DMS153 (cell line): ENCODE data around the gene PDE4C.

Experiments used
- DNase-seq: peaks from one replicate; lab custom pipeline; 2025; lab: John Stamatoyannopoulos, UW

Gene PDE4C

DNA sequence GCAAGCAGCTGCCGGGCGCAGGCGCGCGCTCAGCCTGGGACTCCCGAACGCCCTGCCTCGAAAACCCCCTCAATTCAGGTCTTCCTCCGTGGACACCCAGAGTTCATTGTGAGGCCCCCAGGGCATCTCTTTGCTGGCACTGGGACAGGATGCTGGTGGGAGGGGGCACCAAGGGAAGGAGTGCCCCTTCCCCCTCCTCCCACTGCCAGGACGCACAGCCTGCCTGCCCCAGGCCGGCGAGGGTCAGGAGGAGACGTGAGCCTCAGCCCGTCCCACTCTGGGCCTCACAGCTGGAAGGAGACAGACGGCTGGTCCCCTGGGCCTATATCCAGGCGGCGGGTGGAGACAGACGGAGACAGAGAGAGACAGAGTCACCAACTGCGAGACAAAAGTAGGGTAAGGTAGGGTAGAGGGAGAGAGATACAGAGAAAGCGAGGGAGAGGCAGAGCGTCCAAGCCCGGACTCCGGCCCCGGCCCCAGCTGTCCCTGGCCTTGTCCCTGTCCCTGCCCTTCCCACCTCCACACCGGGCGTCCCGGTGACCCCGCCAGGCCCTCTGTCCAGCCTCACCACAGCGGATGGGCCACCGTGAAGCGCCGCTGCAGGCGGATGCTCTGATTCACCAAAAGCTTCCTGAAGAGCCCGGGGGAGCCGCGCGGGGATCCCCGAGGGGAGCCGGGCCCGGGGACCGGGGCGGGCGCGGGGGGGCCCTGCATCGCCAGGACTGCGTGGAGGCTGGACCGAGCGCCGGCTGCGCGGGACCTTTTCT is at the start of gene PDE4C:
PDE4C (minus strand) TSS at position 737 of the 767 bp plus-strand sequence; CDS start at position 714, 23 bp downstream.
- DNase-seq = no peak

DNA sequence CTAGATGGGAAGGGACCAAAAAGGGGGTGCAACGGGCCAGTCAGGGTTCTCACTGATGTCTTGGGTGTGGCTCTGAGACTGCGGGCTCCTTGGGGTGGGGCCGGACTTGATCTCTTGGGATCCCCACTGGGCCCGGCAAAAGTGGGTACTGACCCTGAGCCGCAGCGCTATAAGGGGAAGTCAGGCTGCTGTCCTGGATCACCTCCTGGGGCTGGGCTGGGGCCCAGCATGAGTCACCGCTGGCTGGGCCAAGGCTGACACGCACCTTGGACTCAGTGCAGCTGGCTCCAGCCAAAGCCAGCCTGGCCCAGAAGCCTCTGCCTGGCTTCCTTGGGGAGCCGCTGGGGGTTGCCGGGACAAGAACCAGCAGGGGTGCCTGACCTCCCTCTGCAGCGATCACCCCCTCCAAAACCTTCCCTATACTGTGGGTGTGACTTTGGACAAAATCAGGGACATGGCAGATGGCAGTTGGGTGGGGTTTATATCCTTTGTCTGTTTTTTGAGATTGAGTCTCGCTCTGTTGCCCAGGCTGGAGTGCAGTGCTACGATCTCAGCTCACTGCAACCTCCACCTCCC is 48.6 kb upstream of the PDE4C start:
- DNase-seq = no peak

DNA sequence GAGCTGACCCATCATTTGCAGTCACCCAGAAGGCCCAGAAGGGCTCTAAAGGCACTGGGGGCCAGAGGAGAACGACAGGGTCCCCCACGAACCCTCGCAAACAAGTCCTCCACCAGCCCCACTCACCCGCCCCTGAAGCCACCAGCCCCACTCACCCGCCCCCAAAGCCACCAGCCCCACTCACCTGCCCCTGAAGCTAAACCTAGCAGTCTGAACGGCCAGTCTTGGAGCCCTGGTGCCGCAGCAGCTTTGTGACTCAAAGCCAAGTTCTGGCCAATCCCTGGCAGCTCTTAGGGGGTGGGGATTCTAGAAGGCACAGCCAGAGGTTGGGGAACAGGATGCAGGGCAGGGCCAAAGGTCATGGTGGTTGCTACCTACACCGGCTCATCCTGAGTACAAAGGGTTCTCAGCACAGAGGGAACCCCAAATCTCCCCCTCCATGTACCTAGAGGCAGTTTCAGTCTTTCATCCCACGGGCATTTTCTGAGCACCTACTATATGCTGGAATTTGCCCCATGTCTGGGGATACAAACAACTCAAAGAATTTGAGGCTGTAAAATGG is 48.1 kb upstream of the PDE4C start, which contains the start of gene IQCN:
IQCN (minus strand) TSS at position 234 of the 562 bp plus-strand sequence. CDS start 4,974 bp downstream, outside the sequence.
- no peak for DNase-seq

DNA sequence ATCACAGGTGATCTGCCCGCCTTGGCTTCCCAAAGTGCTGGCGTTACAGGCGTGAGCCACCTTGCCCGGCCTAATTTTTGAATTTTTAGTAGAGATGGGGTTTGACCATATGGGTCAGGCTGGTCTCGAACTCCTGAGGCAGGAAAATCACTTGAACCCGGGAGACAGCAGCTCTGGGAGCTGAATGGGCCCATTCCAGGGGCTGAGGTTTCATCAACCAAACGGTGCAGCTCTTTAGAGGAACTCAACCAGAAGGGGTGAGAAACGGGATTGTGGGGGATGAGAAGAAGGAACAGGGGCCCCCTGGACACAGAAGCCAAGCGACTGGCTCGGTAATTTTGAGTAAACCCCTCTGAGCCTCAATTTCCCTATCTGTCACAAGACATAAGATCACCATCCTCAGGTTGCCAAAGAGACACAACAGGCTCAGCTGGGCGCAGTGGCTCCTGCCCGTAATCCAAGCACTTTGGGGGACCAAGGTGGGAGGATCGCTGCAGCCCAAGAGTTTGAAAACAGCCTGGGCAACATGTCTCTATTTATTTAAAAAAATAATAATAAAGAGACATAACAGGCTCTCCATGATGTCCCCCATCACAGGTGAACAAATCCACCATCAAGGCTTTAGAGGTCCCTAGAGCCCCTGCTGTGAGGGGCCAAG is 47.5 kb upstream of the PDE4C start:
- DNase-seq = no peak

DNA sequence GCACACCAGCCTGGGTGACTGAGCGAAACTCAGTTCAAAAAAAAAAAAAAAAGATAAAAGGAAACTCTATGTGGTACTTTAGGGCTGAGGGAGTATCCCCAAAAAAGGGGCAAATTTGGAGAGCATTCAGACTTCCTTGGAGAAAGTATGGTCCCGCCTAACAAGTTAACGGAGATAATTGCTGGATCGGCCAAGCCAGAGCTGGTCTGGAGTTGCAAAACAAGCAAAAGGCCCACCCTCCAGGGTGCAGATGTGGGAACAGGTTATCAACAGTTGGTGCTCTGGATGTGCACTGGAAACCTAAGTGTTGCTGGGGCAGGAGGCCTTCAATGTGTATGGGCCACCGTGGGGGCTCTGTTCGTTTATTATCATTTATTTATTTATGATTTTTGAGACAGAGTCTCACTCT is 45.2 kb upstream of the PDE4C start:
- no peak for DNase-seq

DNA sequence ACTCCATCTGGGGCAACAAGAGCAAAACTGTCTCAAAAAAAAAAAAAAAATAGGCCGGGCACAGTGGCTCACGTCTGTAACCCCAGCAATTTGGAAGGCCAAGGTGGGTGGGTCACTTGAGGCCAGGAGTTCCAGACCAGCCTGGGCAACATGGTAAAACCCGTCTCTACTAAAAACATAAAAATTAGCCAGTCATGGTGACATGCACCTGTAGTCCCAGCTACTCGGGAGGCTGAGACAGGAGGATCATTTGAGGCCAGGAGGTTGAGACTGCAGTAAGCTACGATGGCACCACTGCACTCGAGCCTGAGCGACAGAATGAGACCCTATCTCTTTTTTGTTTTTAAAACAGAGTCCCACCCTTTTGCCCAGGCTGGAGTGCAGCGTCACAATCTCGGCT is 44.1 kb upstream of the PDE4C start:
- no peak for DNase-seq

DNA sequence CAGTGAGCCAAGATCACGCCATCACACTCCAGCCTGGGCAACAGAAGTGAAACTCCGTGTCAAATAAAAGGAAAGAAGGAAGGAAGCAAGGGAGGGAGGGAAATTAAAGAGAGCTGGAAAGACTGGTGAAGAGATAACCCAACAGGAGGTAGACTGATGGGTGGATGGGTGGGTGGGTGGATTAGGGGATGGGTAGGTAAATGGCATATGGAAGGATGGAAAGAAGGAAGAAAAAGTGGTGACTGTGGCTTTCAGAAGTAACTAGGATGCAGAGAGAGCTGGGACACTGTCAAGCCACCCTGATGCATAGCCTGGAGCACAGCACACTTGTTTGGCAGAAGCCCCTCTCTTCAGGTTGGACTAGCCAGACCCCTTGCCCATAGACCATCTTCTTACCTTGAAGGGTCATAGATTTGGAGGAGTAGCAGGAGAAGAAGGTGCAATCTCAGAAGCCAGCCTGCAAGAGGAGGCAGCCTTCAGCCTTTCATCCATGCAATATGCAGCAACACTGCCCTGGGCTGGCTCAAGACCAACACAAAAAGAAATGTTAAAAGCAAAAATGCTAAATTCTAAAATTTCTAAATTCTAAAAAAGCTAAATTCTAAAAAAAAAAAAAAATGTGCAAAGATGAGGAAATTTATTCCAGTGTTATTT is 43.0 kb upstream of the PDE4C start:
- DNase-seq = no peak

DNA sequence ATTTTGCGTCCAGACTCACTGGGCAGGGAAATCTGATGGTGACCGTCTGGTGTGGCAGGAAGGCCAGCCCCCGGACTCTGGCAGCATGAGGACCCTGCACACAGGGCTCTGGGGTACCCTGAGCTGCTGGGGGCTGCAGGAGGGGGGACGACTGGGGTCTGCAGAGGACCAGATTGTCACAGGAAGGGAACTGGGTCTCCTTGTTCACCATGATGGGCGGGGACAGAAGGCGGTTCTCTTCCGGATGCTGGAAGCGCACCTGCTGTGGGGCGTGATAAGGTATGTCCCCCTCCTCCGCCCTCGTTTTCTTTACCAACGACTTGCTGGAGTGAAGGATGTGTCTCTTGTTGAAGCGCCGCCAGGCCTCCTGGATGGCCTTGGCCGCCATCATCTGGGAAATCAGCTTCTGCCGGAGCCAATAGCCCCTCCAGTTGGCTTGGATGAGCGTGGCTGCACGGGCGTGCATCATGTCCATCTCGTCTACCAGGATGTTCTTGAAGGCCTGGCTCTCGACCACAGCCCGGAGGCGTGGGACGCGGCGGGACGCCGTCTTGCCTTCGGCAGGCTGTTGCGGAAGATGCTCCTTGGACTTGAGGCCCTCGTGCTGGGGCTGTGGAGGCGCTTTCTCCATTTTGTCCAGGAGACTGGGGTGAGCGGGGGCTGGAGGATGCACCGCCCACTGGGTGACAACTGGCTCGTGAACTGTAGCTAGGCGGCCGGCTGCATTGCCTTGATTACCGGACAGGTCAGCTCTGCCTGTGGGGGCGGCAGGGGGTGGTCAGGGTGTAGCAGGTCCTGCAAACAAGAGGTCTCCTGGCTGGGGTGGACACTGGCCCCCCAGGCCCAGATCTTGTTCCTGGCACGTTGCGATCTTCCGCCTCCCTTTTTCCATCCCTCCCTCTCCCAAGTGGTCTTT is 40.8 kb upstream of the PDE4C start:
- DNase-seq = no peak

DNA sequence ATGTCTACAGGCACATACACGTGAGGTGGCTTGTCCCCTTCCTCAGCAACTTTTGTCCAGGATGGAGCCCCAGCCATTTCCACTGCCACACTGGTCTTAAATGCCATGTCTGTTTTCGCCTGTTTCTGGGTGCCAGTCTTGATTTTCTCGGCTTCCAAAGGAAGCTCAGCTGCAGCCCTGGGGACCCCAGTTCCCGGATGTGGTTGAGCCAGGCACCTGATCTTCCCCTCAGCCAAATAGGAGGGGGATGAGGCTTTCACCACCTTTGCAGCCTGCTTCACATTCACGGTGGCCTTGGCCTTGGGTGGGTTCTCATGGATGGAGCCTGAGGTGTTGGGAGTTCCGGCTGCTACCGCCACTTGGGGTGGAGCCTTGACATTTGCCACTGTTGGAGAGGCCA is 39.3 kb upstream of the PDE4C start:
- DNase-seq = no peak

DNA sequence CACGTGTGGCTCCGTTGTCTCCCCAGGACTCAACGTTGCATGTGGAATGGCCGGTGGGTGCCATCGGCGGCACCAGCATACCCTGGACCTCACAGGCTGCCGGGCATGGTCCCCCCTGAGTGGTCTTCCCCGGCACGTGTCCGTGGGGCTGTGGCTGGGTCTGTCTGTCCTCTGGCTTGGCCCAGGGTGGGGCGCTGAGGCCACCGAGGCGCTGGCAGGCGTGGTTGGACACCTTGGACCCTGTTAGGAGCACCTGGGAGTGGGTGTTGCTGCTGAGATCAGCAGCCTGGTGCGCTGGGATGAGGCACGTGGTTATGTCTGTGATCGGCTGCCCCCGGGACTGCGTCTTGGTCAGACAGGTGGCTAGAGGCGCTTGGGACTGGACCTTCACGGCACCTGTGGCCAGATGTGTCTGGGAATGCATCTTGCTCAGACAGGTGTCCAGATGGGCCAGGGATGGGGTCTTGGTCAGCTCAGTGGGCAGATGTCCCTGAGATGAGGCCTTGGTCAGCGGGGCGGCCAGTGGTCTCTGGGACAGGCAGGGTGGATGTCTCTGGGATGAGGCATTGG is 38.8 kb upstream of the PDE4C start:
- no peak for DNase-seq

DNA sequence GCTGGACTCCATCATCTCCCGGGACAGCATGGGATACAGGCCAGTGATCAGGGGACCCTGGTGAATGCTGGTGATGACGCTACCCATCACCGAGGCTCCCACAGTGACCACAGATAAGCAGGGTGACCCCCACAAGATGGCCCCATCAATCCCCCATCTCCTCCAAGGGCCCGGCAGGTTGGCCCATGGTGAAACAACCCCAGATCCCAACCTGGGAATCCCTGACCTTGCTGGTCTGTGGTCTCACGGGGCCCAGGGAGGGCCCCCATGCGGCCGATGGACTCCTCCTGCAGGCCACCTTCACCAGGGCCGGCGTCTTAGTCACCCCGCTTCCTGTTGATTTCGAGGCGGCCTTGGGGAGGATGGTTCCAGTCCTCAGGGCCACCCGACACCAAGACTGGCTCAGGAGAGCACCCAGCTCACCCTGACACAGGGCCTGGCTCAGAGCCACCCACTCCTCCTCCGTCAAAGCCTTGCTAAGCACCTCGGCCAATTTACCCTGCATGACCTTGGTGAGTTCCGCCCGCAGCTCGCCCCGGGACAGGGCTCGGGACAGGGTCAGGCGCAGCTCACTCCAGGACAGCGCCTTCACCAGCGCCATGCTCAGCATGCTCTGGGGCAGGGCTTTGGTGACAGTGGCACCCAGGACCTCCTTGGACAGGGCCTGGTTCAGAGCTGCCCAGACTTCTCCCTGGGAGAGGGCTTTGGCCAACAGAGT is 38.1 kb upstream of the PDE4C start:
- DNase-seq = no peak

DNA sequence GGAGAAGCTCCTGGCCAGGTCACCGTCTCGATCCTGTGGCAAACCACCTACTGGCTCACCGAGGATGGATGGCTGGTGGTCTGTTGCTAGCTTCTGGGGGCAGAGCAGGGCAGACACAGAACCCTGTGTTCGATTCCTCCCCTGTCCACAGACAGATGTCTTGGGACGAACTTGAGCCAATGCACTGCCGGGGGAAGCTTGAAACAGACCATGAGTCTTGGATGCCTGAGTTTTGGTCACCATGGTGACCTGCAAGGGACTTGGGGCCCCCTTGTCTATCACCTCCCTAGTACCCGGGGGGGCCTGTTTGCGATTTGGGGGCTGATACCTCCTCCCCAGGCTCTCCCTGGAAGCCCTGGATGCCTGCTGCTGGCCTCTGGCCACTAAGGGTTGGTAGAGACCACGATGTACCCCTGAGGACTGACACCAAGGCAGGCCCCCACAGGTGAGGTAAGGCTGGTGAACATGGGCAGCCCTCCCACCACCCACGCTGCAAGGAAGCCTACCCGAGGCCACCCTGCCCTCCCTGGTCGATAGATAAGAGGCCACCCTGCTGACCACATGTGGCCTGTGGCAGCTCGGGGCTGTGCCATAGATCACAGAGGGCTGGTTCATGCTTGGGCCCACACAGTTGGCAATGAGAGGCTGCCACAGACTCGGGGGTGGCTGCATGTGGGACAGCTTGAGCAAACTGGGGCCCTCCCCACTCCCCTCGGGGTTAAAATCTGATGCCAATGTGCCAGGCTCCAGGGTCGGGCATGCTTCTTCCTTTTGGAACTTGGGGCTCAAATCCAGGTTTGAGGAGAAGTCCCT is 37.3 kb upstream of the PDE4C start:
- DNase-seq = no peak

DNA sequence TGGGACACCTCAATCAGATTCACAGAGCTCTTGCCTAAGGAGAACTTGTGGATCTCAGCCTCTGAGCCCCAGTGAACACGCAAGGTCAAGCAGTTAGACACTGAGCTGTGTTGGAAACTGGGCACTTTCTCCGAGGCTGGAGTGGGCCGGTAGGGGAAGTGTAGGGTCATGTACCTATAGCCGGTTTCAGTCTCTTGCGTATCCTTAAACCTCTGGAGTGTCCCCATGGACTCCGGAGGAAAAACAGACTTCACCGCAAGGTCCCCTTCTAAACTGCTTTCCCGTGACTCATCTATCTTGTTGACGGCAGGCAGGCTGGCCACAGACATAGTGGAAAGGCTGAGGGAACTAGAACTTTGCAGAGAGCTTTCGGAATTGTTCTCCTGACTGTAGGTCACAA is 36.7 kb upstream of the PDE4C start:
- no peak for DNase-seq

DNA sequence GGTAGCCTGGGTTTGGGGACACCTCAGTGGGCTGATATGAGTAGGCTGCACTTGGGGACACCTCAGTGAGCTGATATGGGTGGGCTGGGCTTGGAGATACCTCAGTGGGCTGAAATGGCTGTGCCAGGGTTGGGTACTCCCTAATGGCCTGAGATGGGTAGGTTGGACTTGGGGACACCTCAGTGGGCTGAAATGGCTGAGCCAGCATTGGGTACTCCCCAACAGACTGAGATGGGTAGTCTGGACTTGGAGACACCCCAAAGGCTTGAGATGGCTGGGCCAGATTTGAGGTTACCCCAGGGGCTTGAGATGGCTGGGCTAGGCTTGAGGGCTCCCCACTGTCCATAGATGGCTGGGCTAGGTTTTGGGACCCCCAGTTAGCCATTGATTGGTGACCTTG is 35.9 kb upstream of the PDE4C start:
- no peak for DNase-seq

DNA sequence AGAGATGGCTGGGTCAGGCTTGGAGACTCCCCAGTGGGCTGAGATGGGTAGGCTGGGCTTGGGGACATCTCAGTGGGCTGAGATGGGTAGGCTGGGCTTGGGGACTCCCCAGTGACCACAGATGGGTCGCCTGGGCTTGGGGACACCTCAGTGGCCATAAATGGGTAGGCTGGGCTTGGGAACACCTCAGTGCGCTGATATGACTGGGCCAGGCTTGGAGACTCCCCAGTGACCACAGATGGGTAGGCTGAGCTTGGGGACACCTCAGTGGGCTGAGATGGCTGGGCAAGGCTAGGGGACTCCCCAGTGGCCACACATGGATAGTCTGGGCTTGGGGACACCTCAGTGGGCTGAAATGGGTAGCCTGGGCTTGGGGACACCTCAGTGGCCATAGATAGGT is 35.2 kb upstream of the PDE4C start:
- no peak for DNase-seq

DNA sequence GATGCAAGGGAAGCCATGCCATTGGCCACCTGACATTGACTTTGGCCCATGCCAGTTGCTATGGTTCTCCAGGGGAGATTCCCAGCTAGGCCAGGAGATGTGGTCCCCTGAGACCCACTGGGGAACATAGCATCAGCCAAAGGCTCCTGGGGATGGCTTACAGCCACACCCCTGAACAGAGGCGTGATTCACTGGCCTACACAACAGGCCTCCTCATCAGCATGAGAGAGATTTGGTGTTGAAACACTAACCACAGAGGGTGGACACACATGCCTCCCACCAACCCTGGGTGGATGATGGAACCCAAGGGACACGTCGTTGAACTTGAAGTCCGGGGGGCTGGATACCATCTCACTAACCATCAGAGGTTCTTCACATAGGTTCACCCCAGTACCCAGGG is 33.7 kb upstream of the PDE4C start:
- no peak for DNase-seq

DNA sequence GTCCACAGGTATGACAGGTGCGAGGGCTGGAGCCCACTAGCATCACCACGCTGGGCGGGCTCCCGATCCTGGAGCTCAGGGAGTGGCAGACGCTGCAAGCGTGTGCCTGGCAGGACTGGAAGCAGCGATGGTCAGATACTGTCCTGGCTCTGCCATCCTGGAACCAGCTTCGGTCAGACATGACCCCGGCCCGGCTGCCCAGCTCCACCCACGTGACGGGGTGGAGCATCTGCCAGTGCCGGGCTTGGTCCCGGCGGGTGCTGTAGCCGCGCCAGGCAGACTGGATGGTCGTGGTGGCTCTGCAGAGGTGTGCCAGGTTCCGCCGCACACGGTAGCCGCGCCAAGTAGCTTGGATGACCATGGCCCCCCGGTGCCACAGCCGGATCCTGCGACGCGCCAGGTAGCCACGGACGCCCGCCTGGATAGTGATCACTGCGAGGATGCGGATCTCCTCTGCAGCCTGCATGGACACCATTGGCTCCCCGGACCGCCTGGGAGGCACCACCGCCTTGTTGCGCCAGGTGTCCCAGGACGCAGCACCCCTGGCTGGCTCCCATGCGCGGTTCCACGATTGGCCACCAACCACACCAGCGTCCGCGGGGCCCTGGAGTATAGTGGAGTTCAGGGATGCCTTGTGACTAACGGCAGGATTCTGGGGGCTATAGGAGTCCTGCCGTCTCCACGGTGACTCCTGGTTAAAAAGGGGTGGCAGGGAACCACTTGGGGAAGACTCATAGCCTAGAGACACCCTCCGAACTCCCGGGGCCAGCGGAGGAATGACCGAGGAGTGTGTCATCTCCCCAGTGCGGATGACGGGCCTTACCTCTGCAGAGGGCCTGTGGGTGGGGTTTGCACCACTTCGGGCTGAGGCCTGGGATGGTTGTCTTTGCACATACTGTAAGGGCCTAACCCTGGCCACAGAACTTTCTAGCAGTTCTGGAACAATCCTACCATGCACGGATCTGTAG is 31.5 kb upstream of the PDE4C start:
- no peak for DNase-seq
